Large intestine (tissue), 3 donors: ENCODE results near the gene CTR9. TPM values are rescaled to one million over a fixed set of nuclear protein-coding genes. Genes with fewer than 3 reads are reported as not detected.
A peak's percentile ranks its signal among the peaks of the same experiment; 100 is the strongest.

Experiments used
- DNase-seq, 2 donors: peaks; one replicate each; pipeline versions ENCODE4 v3.0.0 to v3.0.0-alpha.2; 2013
- H3K27ac ChIP-seq: one replicate; pipeline ENCODE4 v1.5.1; 2013; ENCODE audit warnings: low read length
- H3K27me3 ChIP-seq: 2 replicates; pipeline ENCODE4 v1.6.1; 2013; ENCODE audit warnings: low read length; ENCODE audit not compliant: control insufficient read depth, insufficient read depth
- H3K36me3 ChIP-seq: 2 replicates; pipeline ENCODE4 v1.6.1; 2013; ENCODE audit warnings: low read length; ENCODE audit not compliant: control insufficient read depth, insufficient read depth
- H3K4me1 ChIP-seq: one replicate; pipeline ENCODE4 v1.6.1; 2013; ENCODE audit warnings: low read length; ENCODE audit not compliant: control insufficient read depth, insufficient read depth
- H3K4me3 ChIP-seq: one replicate; pipeline ENCODE4 v1.5.1; 2013; ENCODE audit warnings: low read length
- H3K9me3 ChIP-seq: one replicate; pipeline ENCODE4 v1.6.1; 2013; ENCODE audit warnings: mild to moderate bottlenecking, low read depth, low read length, moderate library complexity; ENCODE audit not compliant: control insufficient read depth
- WGBS: methylation state at CpG from one replicate; pipeline ENCODE4 v1.1.5; 2013; ENCODE audit warnings: low lambda C conversion rate; ENCODE audit not compliant: insufficient coverage; 5-methylcytosine and 5-hydroxymethylcytosine counted together
- polyA plus RNA-seq: library from polyadenylated mRNA; unstranded; fragments of 120-200 nt; gene quantifications from one replicate; pipeline ENCODE4 v1.2.1, GENCODE V29; 2013

The CTR9 gene
- polyA plus RNA-seq, 1 donor, result 40.0 TPM

DNA sequence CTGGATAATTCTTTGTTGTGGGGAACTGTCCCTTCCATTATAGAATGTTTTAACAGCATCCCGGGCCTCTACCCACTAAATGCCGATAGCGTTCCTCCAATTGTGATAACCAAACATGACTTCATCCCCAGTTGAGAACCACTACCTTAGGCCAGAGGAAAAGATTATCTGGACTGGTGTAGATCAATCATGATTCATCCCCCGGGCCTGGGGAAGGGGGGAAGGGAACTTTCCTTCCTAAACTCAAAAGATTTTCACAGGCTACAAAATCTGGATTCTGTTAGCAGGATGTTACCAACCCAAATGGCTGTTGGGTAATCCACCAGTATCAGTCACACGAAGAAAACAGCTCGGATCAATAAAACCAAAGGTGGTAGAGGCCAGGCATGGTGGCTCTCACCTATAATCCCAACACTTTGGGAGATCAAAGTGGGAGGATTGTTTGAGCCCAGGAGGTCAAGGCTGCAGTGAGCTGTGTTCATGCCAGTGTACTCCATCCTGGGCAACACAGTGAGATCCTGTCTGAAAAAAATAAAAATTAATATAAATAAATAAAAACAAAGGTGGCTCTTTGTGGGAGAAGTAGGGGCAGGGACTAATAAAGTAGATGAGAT, 10.1 kb downstream of the CTR9 start:
- no CpG with 5 or more reads among the region's 6 CpGs for WGBS

DNA sequence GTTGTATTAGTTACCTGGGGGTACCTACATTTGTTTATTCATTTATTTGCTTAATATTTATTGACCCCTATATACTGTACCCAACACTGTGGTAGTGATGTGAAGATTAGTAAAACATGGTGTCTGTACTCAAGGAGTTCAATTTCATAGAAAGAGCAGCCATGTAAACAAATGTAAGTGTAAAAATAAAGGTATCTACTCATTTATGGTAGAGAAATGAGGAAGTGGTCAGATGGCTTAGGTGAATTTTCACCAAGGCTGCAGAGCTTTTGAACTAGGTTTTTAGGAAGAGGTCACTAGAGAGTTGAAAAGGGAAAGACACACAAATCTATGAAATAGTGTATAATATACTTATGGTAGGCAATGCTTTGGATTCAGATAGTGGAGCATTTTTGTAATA, 11.1 kb downstream of the CTR9 start:
- Histone ChIP-seq H3K27me3 (no peaks in the 10 kb centered on the region), H3K27ac (no peak overlapping the region), H3K36me3 (peaks cover 78% of the 10 kb centered on the region), H3K4me1 (no peaks in the 10 kb centered on the region), H3K4me3 (no peak overlapping the region), H3K9me3 (no peaks in the 10 kb centered on the region)
- DNase-seq, result no peak

More for the DNA sequence above, 10.1 kb downstream of the CTR9 start:
- no peak for DNase-seq
- Histone ChIP-seq H3K4me1 (no peaks in the 10 kb centered on the region), H3K4me3 (no peak overlapping the region), H3K27me3 (no peaks in the 10 kb centered on the region), H3K27ac (no peak overlapping the region), H3K36me3 (peaks cover 81% of the 10 kb centered on the region), H3K9me3 (no peaks in the 10 kb centered on the region)

DNA sequence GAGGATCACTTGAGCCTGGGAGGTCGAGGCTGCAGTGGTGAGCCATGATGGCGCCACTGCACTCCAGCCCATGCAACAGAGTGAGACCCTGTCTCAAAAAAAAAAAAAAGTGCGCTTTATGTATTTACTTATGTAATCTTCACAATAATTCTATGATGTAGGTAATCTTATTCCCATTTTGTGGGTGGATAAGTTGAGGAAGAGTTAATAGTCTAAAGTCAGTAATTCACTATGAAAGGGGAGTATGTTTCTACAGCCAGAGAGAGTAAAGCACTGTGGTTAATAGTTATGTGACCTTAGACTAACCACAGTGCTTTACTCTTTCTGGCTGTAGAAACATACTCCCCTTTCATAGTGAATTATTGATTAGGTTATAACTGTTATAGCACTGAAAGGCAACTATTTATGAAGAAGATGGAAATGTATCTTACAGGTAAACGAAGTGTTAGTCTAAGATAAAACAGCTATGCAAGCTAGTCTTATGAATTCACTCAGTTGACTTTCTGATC, 11.9 kb downstream of the CTR9 start:
- Histone ChIP-seq H3K36me3 (peaks cover 77% of the 10 kb centered on the region), H3K27ac (no peak overlapping the region), H3K4me1 (no peaks in the 10 kb centered on the region), H3K27me3 (no peaks in the 10 kb centered on the region), H3K4me3 (no peak overlapping the region), H3K9me3 (no peaks in the 10 kb centered on the region)
- DNase-seq, result no peak
- no CpG with 5 or more reads among the region's 4 CpGs for WGBS

DNA sequence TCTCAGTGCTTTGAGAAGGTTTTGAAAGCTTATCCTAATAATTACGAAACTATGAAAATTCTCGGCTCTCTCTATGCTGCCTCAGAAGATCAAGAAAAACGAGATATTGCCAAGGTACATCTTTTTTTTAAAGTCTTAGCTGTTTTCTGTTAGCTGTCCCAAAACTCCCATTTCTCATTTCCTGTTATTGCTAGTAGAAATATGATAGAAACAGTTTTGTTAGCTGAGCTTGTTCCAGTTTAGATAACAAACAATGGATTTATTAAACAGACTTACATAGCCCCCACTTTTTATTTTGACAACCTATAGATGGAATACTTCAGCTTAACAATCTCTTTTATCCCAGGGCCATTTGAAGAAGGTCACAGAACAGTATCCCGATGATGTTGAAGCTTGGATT, 12.7 kb downstream of the CTR9 start:
- no peaks in the 10 kb centered on the region for H3K4me1 ChIP-seq
- peaks cover 71% of the 10 kb centered on the region for H3K36me3 ChIP-seq
- H3K4me3 ChIP-seq, result no peak overlapping the region
- no peaks in the 10 kb centered on the region for H3K9me3 ChIP-seq
- DNase-seq, result no peak
- WGBS, result 100% methylated on average over 2 of the region's 4 CpGs
- H3K27ac ChIP-seq, result no peak overlapping the region
- H3K27me3 ChIP-seq, result no peaks in the 10 kb centered on the region

DNA sequence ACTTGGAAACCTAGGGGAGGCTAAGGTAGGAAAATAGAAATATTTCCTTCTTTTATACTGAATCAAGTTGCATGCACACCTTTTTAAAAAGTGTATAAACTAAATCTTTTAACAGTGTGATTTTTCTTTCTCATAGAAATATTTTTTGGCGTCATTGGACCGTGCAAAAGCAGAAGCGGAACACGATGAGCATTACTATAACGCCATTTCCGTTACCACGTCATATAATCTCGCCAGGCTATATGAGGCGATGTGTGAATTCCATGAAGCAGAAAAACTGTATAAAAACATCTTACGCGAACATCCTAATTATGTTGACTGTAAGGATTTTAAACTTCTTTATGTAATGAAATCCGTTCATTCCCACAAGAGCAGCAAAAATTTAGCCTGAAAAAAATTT, 13.4 kb downstream of the CTR9 start:
- Histone ChIP-seq H3K27me3 (no peaks in the 10 kb centered on the region), H3K4me3 (no peak overlapping the region), H3K27ac (no peak overlapping the region), H3K4me1 (no peaks in the 10 kb centered on the region), H3K9me3 (no peaks in the 10 kb centered on the region), H3K36me3 (peaks cover 66% of the 10 kb centered on the region)
- 83% methylated on average over 7 of the region's 12 CpGs for WGBS
- no peak for DNase-seq

DNA sequence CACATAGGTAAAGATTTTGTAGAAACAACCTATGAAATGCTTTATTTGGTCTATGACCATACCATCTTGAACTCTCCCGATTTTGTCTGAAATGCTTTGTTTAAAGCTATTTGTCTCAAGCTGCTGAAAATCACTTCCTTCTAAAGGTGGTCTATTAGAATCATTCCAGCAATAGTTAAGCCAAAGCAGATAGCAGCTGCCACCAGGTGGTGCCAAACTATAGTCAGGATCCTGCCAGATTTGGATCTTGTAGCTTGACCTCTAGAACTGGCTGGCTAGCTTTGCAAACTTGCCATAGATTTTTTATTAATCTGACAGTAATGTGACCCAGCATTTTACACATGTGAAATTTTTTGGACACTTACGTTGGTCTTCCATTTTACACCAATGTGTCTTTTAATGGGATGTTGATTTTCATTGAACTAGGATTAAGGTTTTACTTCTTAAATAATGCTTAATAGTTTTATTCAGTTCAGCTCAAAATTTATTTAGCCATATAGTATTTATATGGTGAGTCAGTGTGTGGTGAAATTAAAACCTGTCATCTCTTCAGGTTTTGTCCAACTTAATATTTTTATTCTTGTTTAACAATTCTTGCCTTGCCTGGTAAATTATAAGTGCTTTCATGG, 19.7 kb downstream of the CTR9 start:
- H3K4me1 ChIP-seq, result no peaks in the 10 kb centered on the region
- no peak overlapping the region for H3K27ac ChIP-seq
- H3K9me3 ChIP-seq, result no peaks in the 10 kb centered on the region
- WGBS, result 80% methylated on average over 2 of the region's 2 CpGs
- H3K4me3 ChIP-seq, result no peak overlapping the region
- DNase-seq, result peak in 1 of 2 donors; percentile 21
- H3K27me3 ChIP-seq, result no peaks in the 10 kb centered on the region
- peaks cover 71% of the 10 kb centered on the region for H3K36me3 ChIP-seq

DNA sequence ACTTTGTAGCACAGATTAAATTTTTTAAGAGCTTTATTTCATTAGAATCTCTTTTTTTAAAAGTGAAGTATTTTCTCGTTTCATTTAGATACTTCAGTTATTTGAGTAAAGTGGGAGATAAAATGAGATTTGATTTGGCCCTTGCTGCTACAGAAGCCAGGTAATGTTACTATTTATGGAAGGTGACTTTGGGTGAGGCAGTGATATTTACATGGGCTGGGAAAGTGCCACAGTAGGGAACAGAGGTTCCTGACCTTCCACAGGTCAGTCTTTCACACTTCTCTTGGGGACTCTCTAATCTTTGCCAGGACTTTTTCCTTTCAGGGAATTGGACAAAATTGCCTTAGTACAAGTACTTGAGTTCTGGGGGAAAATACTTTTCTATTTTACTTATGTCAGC, 20.4 kb downstream of the CTR9 start:
- Histone ChIP-seq H3K4me3 (no peak overlapping the region), H3K36me3 (peaks cover 73% of the 10 kb centered on the region), H3K27ac (no peak overlapping the region), H3K27me3 (no peaks in the 10 kb centered on the region), H3K4me1 (no peaks in the 10 kb centered on the region), H3K9me3 (no peaks in the 10 kb centered on the region)
- no peak for DNase-seq
- 100% methylated on average over 1 of the region's 1 CpG for WGBS

DNA sequence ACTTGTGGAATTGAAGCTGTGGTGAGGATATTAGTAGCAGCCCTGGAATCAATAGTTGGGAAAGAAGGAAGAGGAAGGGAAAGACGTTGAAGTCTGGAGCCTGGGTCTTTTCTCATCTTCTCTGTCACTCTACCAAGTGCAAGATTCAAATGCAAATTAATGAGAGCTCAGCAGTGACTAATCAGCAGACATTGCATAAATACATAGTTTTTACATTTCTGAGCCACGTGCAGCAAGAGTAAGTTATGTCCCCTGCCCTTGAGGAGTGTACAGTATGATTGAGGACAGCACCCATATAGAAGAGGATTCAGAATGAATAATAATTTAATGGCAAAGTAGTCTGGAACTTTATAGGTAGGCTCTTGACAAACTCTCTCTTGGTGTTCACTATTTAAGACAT, 23.8 kb downstream of the CTR9 start:
- Histone ChIP-seq H3K27me3 (no peaks in the 10 kb centered on the region), H3K27ac (no peak overlapping the region), H3K4me3 (no peak overlapping the region), H3K9me3 (no peaks in the 10 kb centered on the region), H3K36me3 (peaks cover 82% of the 10 kb centered on the region), H3K4me1 (no peaks in the 10 kb centered on the region)
- no CpG with 5 or more reads among the region's 2 CpGs for WGBS
- DNase-seq, result no peak

DNA sequence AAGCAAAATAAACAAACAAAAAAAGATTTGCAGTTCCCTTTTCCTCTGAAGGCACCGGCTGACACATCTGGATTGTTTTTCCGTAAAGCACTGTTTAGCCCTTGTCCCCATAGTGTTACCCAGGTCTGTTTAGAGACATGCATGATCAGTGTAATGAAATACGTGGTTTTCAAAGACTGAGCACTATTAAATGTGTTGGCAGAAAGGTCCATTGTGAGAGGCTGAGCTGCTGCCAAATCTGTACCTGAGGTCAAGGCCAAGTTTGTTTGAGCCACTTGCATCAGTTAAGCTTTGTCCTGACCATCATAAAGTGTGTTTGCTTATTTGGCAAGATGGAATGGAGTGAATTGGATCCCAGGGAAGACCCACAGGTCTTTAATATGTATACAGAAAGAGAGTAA, 26.3 kb downstream of the CTR9 start:
- H3K4me1 ChIP-seq, result no peaks in the 10 kb centered on the region
- H3K4me3 ChIP-seq, result no peak overlapping the region
- H3K36me3 ChIP-seq, result peaks cover 69% of the 10 kb centered on the region
- no peaks in the 10 kb centered on the region for H3K9me3 ChIP-seq
- H3K27me3 ChIP-seq, result no peaks in the 10 kb centered on the region
- WGBS, result 100% methylated on average over 2 of the region's 3 CpGs
- H3K27ac ChIP-seq, result no peak overlapping the region
- DNase-seq, result no peak

DNA sequence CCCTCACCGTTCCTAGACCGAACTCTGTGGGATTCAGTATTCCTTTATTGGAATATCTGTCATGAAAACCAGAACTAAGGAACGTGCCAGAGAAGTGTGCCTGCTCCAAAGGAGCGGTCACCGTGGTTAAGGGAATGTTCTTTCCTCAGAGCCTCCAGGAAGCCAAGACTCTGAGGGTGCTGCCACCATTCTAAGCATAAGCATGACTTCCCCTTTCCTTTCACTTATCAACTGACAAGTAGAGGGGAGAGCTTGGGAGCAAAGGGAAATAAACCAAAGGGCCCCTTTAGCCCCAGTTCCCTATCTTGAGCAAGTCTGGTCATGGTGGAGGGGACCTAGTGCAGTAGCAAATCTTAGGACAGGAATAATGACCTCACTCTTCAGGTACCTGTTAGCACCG, 26.8 kb downstream of the CTR9 start:
- peaks cover 65% of the 10 kb centered on the region for H3K36me3 ChIP-seq
- H3K27me3 ChIP-seq, result no peaks in the 10 kb centered on the region
- no peaks in the 10 kb centered on the region for H3K9me3 ChIP-seq
- no peak for DNase-seq
- H3K4me1 ChIP-seq, result no peaks in the 10 kb centered on the region
- H3K4me3 ChIP-seq, result no peak overlapping the region
- WGBS, result no CpG with 5 or more reads among the region's 6 CpGs
- no peak overlapping the region for H3K27ac ChIP-seq
